Breast epithelium (tissue), 3 donors: ENCODE results near the gene P3H2.

Source experiments
- CTCF ChIP-seq, 3 donors: fragments of 450-650 bp; IDR thresholded peaks; one replicate each; pipeline ENCODE4 v1.5.1; 2016 to 2017; ENCODE audit warnings: antibody characterized with exemption in 3 of 3, mild to moderate bottlenecking in 3 of 3, moderate library complexity in 3 of 3
- POLR2AphosphoS5 ChIP-seq, 3 donors: sonication (generic); formaldehyde crosslinking; IDR thresholded peaks; one replicate each; pipeline ENCODE4 v1.6.1; 2017; ENCODE audit warnings: antibody characterized with exemption in 3 of 3

DNA sequence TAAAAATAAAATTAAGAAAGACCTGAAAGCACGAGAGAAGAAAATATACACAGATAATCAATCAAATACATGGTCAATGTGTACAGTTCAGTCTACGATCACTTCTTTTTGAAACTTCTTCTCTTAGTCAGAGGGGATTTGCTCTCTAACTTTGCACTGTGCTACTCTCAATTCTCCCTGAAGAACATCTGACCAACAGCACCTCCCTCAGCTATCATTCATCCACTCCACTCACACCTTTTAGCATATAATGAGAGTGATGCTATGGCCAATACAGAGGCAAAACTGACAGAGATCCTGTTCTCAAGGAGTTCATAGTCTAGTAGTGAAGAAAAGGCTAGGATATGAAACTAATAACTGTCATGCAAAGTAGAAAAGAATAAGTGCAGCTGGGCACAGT lies 45.9 kb downstream of the P3H2 start:
- TF ChIP-seq POLR2AphosphoS5 (IDR thresholded peaks at IDR 0.05) (no peak), CTCF (IDR thresholded peaks at IDR 0.05) (no peak)
